GM18511 (cell line): ENCODE data around the gene PRND.
"Not testable (repeated sequence)": the region's sequence is repeated elsewhere in the genome, so short reads cannot be mapped to it uniquely, and the experiment has no call there.

Experiments used
- ATAC-seq: cut with Tn5 transposase; IDR thresholded peaks from one replicate; pipeline ENCODE4 v1.9.1; 2021; ENCODE audit warnings: mild to moderate bottlenecking, moderate library complexity; ENCODE audit not compliant: unreplicated experiment

The PRND gene

GRCh38 chr20:4708036-4708435, 13.7 kb upstream of the PRND start:
- no peak for ATAC-seq

- ATAC-seq: no peak
These were observed 12.9 kb upstream of the PRND start for GRCh38 chr20:4708856-4709255.

- no peak for ATAC-seq
These were observed 12.2 kb upstream of the PRND start for GRCh38 chr20:4709261-4710105.

- no peak for ATAC-seq
These were observed 11.6 kb upstream of the PRND start for GRCh38 chr20:4710106-4710475.

- ATAC-seq: no peak
These were observed 10.2 kb upstream of the PRND start for GRCh38 chr20:4711511-4711910.

GRCh38 chr20:4713401-4713800, 8.3 kb upstream of the PRND start:
- no peak for ATAC-seq

GRCh38 chr20:4714818-4715217, 6.9 kb upstream of the PRND start:
- ATAC-seq: no peak

- no peak for ATAC-seq
These were observed 3.7 kb upstream of the PRND start for GRCh38 chr20:4717816-4718570.

GRCh38 chr20:4719190-4719589, 2.5 kb upstream of the PRND start:
- no peak for ATAC-seq

GRCh38 chr20:4720041-4720976, 1.4 kb upstream of the PRND start:
- ATAC-seq: peak; percentile 96

- peak; percentile 9 for ATAC-seq
These were observed 746 bp upstream of the PRND start for GRCh38 chr20:4720977-4721349.

- ATAC-seq: no peak
These were observed 862 bp downstream of the PRND start for GRCh38 chr20:4722571-4722970.

- ATAC-seq: no peak
These were observed 1.3 kb downstream of the PRND start for GRCh38 chr20:4722993-4723392.

GRCh38 chr20:4723553-4723952, 1.8 kb downstream of the PRND start:
- not testable (repeated sequence) for ATAC-seq

GRCh38 chr20:4724459-4725262, 3.0 kb downstream of the PRND start:
- no peak for ATAC-seq

GRCh38 chr20:4725263-4725550, 3.5 kb downstream of the PRND start:
- no peak for ATAC-seq

- peak; percentile 81 for ATAC-seq
These were observed 5.1 kb downstream of the PRND start for GRCh38 chr20:4726710-4727397.

- ATAC-seq: no peak
These were observed 6.5 kb downstream of the PRND start for GRCh38 chr20:4728120-4728760.

- ATAC-seq: no peak
These were observed 7.6 kb downstream of the PRND start for GRCh38 chr20:4729265-4729664.

GRCh38 chr20:4730780-4731179, 9.1 kb downstream of the PRND start:
- ATAC-seq: no peak
